T-helper 9 cell (primary cell): ENCODE measurements around the gene GMIP.
A peak's percentile ranks its signal among the peaks of the same experiment; 100 is the strongest.
"Not testable (repeated sequence)": the region's sequence is repeated elsewhere in the genome, so short reads cannot be mapped to it uniquely, and the experiment has no call there.

ENCODE experiments used
- DNase-seq: peaks from one replicate; pipeline ENCODE4 v3.0.0-alpha.2; 2020
- total RNA-seq, 2 donors: gene quantifications; one replicate each; lab custom pipeline; 2026; lab: John Stamatoyannopoulos, UW

GMIP gene
- total RNA-seq, result 112 to 125 reads per million in 2 donors

DNA sequence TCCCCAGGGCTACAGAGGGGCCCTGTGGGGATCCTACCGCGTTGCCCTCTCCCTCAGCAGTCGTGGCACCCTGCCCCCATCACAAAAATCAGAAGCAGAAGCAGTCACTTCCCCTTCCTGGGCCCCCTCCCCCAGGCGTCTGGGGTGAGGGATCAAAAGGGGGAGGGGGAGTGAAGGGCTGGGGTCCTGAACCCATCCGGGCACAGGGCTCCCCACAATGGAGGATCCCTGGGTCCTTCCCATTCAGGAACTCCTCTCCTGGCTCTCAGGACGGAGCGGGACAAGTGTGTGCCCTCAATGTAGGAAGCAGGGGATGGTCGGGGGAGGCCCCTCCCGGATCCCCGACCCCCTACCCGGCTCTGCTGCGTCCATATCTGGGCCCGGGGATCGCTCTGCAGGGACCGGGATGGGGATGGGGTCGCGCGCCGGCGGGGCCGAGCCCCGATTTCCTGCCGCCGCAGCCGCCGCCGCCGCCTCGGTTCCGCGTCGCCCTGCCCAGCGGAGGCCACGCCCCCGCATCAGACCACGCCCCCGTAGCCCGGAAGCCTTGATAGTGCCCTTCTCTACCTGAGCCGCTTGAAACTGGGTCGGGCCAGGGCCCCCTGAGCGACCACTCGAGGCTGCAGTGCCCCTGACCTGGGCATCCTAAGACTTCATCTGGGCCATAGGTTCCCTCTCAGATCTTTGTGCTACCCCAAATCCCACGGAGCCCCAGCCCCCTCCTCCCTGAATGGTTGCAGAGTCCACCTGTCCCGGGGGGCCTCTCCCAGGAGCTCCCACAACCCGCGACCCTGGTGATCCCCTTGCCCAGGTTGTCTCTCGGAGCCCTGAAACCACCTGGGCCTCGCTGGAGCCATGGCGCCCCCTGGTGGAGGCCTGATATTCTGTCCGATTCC, at the start of gene GMIP:
TSS of gene GMIP (minus strand) at position 500 of the 896 bp plus-strand sequence. CDS start at position 372, 128 bp downstream.
- peak; percentile 89 for DNase-seq

DNA sequence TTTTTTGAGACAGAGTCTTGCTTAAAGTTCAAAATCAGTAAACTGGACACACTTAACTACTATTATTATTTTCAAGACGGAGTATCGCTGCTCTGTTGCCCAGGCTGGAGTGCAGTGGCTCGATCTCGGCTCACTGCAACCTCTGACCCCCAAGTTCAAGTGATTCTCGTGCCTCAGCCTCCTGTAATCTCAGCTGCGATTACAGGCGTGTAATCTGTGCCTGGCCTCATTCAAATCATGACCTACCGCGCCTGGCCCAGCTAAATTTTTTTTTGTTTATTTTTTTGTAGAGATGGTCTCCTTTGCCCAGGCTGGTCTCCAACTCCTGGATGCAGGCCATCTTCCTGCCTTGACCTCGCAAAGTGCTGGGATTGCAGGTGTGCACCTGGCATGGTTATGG, 48.2 kb upstream of the GMIP start:
- DNase-seq, result no peak

DNA sequence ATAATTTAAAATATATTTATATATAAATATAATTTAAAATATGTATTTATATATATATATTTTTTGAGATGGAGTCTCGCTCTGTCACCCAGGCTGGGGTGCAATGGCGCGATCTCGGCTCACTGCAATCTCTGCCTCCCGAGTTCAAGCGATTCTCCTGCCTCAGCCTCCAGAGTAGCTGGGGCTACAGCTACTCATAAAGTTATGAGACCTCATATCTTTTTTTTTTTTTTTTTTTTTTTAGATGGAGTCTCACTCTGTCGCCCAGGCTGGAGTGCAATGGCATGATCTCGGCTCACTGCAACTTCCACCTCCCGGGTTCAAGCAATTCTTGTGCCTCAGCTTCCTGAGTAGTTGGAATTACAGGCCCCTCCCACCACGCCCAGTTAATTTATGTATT, 45.6 kb upstream of the GMIP start:
- DNase-seq, result not testable (repeated sequence)

DNA sequence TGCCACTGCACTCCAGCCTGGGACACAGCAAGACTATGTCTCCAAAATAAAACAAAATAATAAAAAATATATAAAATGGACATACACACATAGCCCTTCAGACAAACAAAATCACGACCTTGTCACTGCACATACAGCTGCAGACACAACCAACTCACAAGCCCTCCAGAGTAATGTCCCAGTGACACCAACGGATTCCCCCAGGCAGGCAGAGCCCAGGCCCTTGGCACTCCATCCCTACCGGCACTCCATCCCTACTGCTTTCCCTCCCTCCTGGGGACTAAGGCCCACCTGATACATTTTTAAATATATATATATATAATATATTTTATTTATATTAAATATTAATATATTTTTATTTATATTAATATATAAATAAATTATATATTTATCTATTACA, 43.6 kb upstream of the GMIP start:
- DNase-seq, result no peak

DNA sequence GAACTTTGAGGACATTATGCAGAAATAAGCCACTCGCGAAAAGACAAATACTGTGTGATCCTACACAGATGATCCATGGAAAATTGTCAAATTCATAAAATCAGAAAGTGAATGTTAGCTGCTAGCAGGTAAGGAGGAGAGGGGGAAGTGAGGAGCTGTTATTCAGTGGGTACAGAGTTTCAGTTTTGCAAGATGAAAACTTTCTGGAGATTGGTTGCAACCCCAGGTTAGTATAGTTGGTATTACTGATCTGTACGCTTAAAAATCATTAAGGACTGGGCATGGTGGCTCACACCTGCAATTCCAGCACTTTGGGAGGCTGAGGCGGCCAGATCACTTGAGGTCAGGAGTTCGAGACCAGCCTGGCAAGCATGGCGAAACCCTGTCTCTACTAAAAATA, 43.1 kb upstream of the GMIP start:
- DNase-seq, result no peak

- not testable (repeated sequence) for DNase-seq
Measured at GRCh38 chr19:19686119-19686518, 42.7 kb upstream of the GMIP start.

DNA sequence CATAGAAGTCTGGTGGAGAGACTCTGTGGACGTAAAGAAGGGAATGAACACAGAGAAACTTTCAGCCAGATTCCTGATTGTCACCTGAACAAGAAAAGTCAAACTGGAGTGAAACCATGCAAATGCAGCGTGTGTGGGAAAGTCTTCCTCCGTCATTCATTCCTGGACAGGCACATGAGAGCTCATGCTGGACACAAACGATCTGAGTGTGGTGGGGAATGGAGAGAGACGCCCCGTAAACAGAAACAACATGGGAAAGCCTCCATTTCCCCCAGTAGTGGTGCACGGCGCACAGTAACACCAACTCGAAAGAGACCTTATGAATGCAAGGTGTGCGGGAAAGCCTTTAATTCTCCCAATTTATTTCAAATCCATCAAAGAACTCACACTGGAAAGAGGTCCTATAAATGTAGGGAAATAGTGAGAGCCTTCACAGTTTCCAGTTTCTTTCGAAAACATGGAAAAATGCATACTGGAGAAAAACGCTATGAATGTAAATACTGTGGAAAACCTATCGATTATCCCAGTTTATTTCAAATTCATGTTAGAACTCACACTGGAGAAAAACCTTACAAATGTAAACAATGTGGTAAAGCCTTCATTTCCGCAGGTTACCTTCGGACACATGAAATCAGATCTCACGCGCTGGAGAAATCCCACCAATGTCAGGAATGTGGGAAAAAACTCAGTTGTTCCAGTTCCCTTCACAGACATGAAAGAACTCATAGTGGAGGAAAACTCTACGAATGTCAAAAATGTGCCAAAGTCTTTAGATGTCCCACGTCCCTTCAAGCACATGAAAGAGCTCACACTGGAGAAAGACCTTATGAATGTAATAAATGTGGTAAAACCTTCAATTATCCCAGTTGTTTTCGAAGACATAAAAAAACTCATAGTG, 36.0 kb upstream of the GMIP start:
- DNase-seq, result no peak

- DNase-seq, result no peak
Measured at GRCh38 chr19:19677579-19677978, 34.1 kb upstream of the GMIP start.

- no peak for DNase-seq
Measured at GRCh38 chr19:19674315-19674714, 30.9 kb upstream of the GMIP start.

- DNase-seq, result no peak
Measured at GRCh38 chr19:19672816-19673215, 29.4 kb upstream of the GMIP start.

GRCh38 chr19:19670070-19670551, 26.7 kb upstream of the GMIP start:
- DNase-seq, result no peak

DNA sequence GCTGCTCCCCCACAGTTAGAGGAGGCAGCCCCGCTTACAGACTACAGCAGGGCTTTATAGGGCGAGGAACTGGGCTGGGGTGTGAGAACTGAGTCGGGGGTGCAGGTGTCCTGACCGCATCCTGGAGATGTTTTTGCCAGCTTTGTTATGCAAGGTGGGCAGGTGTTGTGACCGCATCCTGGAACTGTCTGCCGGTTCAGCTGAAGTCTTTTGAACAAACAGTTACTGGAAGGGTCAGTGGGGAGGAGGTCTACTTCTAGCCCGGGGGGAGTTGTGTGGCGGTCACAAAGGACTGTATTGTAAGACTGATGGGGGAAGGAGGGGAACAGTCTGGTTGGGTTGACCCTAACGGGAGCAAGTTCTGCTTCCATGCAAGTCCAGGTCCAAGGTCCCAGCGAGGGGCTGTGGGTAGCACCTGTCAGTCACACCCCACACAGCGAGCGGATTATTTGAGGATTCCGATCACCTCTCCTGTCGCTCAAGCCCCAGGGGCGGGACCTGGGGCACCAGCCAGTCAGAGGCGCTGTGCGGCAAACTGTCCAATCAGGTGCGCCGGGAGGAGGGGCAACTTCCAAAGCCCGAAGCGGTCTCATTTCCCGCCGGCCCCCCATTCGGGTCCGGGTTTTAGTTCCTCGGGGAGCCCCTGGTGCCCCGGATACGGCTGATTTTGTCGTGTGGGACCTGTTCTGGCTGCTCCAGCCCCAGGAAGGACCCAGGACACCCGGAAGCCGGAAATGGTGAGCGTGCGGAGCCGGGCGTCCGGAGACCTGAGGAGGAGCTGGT, 25.0 kb upstream of the GMIP start, which contains the start of gene ZNF101:
TSS of gene ZNF101 (plus strand) at position 610 of the 783 bp plus-strand sequence. CDS start at position 735, 125 bp downstream.
- peak; percentile 88 for DNase-seq

DNA sequence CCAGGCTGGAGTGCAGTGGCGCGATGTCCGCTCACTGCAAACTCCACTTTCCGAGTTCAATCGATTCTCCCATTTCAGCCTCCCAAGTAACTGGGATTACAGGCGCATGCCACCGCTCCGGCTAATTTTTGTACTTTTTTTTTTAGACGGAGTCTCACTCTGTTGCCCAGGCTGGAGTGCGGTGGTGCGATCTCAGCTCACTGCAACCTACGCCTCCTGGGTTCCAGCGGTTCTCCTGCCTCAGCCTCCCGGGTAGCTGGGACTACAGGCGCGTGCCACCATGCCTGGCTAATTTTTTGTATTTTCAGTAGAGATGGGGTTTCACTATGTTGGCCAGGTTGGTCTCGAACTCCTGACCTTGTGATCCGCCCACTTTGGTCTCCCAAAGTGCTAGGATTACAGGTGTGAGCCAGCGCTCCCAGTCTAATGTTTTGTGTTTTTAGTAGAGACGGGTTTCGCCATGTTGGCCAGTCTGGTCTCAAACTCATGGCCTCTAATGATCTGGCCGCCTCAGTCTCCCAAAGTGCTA, 22.0 kb upstream of the GMIP start:
- not testable (repeated sequence) for DNase-seq

DNA sequence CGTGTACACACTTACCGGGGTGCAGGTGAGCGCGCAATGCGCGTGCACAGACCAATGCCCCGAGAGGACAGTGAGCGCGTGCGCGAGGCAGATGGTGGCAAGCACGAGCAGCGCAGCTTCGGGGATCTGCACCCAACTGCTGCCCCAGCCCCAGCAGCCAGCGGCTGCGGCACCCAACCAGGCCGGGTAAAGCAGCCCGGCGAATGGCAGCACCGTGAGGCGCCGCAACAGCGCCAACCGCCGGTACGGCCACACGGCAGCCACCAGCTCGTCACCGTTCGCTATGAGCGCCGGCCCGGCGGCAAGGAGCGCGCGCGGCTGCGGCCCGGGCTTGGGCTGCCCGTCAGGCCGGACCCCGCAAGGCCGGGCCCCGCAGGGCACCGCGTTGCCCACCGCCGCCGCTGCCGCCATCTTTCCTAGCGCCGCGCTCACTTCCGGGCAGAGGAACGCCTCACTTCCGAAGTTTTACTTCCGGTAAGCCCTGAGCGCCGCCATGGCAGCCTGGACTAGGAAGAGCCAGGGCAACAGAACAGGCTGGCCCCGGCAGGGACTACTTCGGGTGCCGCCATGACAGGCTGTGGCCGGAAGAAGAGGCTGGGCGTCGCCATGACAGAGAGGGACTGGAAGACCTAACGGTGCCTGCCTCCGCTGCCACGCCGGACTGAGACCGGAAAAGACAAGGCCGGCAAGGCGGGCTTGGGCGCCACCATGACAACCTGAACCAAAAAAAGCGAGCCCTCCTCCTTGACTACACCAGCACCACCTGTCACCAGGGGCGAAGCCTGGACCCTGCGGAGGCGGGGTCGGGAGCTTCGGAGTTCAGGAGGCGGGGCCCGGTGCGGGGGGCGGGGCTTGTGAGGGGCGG, 20.0 kb upstream of the GMIP start, which contains the start of gene ATP13A1:
TSS of gene ATP13A1 (minus strand) at position 421 of the 865 bp plus-strand sequence. CDS start at position 411, 10 bp downstream.
- DNase-seq, result peak; percentile 88

DNA sequence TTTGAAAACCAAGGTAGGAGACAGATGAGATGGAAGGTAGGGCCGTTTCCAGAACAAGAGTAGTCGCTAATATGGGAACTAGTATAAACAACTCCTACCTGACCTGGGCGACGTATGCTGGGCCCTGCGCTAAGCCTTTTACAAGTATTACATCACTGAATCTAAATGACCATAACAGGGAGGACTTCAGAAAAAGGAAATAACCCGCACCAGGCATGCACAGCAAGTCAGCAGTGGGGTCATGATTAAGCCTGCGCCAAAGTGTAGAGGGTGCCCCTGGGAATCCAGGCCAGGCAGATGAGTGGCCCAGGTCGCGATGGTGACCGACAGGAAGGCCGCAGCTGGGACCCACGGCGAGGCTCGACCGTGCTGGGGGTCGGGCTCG, 19.4 kb upstream of the GMIP start:
- DNase-seq, result no peak

DNA sequence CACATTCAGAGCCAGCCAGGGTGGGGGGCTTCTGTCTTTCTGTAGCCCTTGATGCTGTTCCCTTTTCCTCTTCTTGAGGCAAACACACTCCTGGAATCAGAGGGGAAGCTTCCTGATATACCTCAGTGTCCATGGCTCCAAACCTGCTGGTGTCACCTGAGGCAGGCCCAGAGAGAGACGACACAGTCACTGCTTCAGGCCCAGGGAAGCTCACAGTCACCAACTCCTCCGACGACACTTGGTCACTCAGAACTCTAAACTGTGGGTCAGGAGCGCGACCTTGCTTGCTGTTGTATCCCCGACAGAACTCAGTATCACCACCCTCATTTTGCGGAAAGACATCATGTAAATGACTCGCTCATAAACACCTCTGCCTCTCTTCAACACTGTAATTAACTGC, 18.9 kb upstream of the GMIP start:
- no peak for DNase-seq

DNA sequence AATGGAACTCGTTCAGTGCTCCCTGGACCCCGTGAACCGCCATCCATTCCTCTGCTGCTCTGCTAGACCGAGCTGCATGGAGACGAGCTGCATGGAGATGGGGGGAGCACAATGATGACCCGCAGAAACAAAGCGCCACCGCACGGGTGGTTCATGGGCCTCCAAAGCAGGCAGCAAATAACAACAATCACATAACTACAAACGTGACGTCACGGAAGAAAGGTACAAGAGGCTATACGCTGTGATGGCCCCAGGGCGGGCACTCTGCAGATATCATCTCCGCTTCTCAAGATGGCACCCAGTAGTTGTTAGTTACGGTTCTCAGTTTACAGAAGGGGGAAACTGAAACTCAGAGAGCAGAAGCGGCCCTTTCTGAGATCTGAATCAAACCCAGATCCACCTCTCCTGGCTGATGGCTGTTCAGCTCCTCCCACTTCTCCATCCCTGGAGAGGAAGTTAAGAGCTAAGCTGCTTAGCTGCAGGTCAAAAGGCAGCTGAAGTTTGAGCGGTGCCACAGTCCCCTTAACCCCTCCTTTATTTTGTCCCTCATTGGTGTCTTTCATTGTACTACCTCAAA, 18.3 kb upstream of the GMIP start:
- DNase-seq, result no peak

DNA sequence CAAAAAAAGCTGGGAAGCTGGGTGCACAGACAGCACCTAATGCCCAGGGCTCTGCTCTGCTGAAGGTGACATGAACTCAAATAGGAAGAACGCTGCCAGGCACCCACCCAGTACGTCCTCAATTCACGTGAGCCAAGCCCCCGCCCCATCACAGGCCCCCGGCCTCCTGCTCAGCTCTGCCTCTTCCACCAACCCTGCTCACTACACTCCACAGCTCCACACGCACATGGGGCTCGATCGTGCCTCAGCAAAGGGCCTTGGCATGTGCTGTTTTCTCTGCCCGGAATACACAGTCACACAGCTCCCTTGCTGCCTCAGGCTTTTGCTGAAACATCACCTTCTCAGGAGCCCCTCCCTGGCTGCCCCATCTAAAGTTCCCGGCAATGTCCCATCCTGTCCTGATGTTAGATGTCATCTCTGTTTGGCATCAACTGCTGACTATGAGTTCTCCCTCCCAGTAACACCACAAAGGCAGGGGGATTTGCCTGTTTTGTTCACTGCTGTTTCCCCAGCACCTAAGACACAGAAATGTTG, 17.8 kb upstream of the GMIP start:
- DNase-seq, result no peak

DNA sequence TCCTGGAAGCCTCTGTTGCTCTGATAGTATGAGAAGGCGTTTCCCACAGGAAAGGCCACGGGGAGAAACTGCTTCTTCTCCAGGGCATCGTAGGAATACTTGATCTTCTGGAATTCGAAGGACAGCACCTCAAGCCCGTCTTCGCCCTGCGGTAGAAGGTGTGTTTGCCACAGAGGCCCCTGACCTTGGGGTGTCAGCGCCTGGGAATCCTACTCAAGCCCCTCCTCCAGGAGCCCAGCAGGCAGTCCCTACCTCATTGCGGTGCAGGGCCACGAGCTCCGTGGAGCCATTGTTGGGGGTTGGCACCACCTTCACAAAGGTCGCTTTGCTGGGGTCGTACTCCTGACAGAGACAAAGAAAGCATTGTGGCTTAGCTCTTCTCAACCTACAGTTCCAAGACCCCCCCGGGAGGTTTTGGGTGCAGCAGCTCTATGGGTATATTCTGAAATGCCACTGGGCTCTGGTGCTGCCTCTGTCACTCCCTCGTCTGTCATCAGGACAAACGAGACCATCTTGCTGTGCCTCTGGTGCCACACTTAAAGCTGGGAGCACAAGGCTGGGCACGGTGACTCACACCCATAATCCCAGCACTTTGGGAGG, 16.3 kb upstream of the GMIP start:
- no peak for DNase-seq

GRCh38 chr19:19657397-19657783, 13.9 kb upstream of the GMIP start:
- no peak for DNase-seq
